ENCODE results near the gene RALGPS1. TPM values are rescaled to one million over a fixed set of nuclear protein-coding genes. Genes with fewer than 3 reads are reported as not detected.

The RALGPS1 gene
- total RNA-seq, 1 donor from 2014 or later = 21.7 TPM

- H3K27me3 Mint-ChIP-seq = peaks cover 13% of the 10 kb centered on the region
- POLR2A ChIA-PET = interaction anchor here (0.7 kb wide), 1 partner anchor 1268 kb away, joined by 3 read pairs; no protein-coding TSS in a partner anchor
- H3K36me3 Mint-ChIP-seq (ENCODE audit: low read depth) = no peaks in the 10 kb centered on the region
- DNase-seq (no peak), ATAC-seq (ENCODE audit: low read depth) (no peak)
- H3K27ac Mint-ChIP-seq = no peak overlapping the region
- intact Hi-C loops (cut with micrococcal nuclease) = no loop called here
- no peaks in the 10 kb centered on the region for H3K4me1 Mint-ChIP-seq
- CTCF ChIA-PET = no interaction called here
- H3K9me3 Mint-ChIP-seq = peaks cover 8% of the 10 kb centered on the region
- TF ChIP-seq CTCF (IDR thresholded peaks at IDR 0.05) = no peak
- H3K4me3 Mint-ChIP-seq = no peak overlapping the region
Measured at GRCh38 chr9:126904586-126904985, 10.0 kb upstream of the RALGPS1 start.

- H3K4me3 Mint-ChIP-seq = no peak overlapping the region
- CTCF ChIA-PET = no interaction called here
Measured at GRCh38 chr9:126906091-126906490, 8.5 kb upstream of the RALGPS1 start.

GRCh38 chr9:126907058-126907457 lies 7.5 kb upstream of the RALGPS1 start:
- no peak for ATAC-seq (ENCODE audit: low read depth)
- CTCF ChIA-PET = no interaction called here

More at GRCh38 chr9:126906091-126906490, 8.5 kb upstream of the RALGPS1 start:
- no peaks in the 10 kb centered on the region for H3K4me1 Mint-ChIP-seq
- TF ChIP-seq CTCF (IDR thresholded peaks at IDR 0.05) = no peak
- no peak for ATAC-seq (ENCODE audit: low read depth)
- peaks cover 13% of the 10 kb centered on the region for H3K27me3 Mint-ChIP-seq
- no peak for DNase-seq
- POLR2A ChIA-PET = no interaction called here
- intact Hi-C loops (cut with micrococcal nuclease) = no loop called here
- H3K27ac Mint-ChIP-seq = no peak overlapping the region
- H3K36me3 Mint-ChIP-seq (ENCODE audit: low read depth) = no peaks in the 10 kb centered on the region
- peaks cover 6% of the 10 kb centered on the region for H3K9me3 Mint-ChIP-seq

GRCh38 chr9:126915281-126915816 lies 767 bp downstream of the RALGPS1 start:
- Mint-ChIP-seq H3K4me3 (peak overlapping the region; percentile 66), H3K9me3 (no peaks in the 10 kb centered on the region), H3K4me1 (peaks cover 10% of the 10 kb centered on the region), H3K27me3 (peaks cover 6% of the 10 kb centered on the region), H3K27ac (no peak overlapping the region), H3K36me3 (ENCODE audit: low read depth) (no peaks in the 10 kb centered on the region)
- ChIA-PET POLR2A (interaction anchor here (0.8 to 1.7 kb wide), 5 partner anchors 192 to 1674 kb away, joined by 3 to 8 read pairs (median 4); partner anchors contain the start of genes HSPA5, LRSAM1, RPL12 and ZNF79), CTCF (interaction anchor here (1.4 kb wide), 1 partner anchor 25 kb away, joined by 4 read pairs; no protein-coding TSS in a partner anchor)
- ATAC-seq (ENCODE audit: low read depth) (peak; percentile 14), DNase-seq (no peak)
- no peak for TF ChIP-seq CTCF (IDR thresholded peaks at IDR 0.05)
- intact Hi-C loops (cut with micrococcal nuclease) = loop anchor here (2.0 kb wide), 1 partner anchor 111 kb away; the partner anchor contains the start of gene ZBTB43

More at GRCh38 chr9:126907058-126907457, 7.5 kb upstream of the RALGPS1 start:
- DNase-seq = no peak
- no peak for TF ChIP-seq CTCF (IDR thresholded peaks at IDR 0.05)
- Mint-ChIP-seq H3K4me1 (no peaks in the 10 kb centered on the region), H3K9me3 (no peaks in the 10 kb centered on the region), H3K27me3 (peaks cover 16% of the 10 kb centered on the region), H3K27ac (no peak overlapping the region), H3K36me3 (ENCODE audit: low read depth) (no peaks in the 10 kb centered on the region), H3K4me3 (no peak overlapping the region)
- POLR2A ChIA-PET = no interaction called here
- intact Hi-C loops (cut with micrococcal nuclease) = no loop called here

- ATAC-seq (ENCODE audit: low read depth) = no peak
- H3K27ac Mint-ChIP-seq = no peak overlapping the region
- intact Hi-C loops (cut with micrococcal nuclease) = loop anchor here (2.0 kb wide), 1 partner anchor 111 kb away; the partner anchor contains the start of gene ZBTB43
- H3K4me3 Mint-ChIP-seq = peak overlapping the region; percentile 66
- peaks cover 6% of the 10 kb centered on the region for H3K27me3 Mint-ChIP-seq
- CTCF ChIA-PET = no interaction called here
- peaks cover 5% of the 10 kb centered on the region for H3K36me3 Mint-ChIP-seq (ENCODE audit: low read depth)
- no peaks in the 10 kb centered on the region for H3K9me3 Mint-ChIP-seq
- POLR2A ChIA-PET = interaction anchor here (1.7 kb wide), 1 partner anchor 534 kb away, joined by 8 read pairs; the partner anchor contains the start of genes LRSAM1 and RPL12
- DNase-seq = no peak
- no peak for TF ChIP-seq CTCF (IDR thresholded peaks at IDR 0.05)
- H3K4me1 Mint-ChIP-seq = peaks cover 10% of the 10 kb centered on the region
Measured at GRCh38 chr9:126915846-126916543, 1.4 kb downstream of the RALGPS1 start.
